Measurements from ENCODE around the gene DRC3.
A peak's percentile ranks its signal among the peaks of the same experiment; 100 is the strongest.

Gene DRC3

DNA sequence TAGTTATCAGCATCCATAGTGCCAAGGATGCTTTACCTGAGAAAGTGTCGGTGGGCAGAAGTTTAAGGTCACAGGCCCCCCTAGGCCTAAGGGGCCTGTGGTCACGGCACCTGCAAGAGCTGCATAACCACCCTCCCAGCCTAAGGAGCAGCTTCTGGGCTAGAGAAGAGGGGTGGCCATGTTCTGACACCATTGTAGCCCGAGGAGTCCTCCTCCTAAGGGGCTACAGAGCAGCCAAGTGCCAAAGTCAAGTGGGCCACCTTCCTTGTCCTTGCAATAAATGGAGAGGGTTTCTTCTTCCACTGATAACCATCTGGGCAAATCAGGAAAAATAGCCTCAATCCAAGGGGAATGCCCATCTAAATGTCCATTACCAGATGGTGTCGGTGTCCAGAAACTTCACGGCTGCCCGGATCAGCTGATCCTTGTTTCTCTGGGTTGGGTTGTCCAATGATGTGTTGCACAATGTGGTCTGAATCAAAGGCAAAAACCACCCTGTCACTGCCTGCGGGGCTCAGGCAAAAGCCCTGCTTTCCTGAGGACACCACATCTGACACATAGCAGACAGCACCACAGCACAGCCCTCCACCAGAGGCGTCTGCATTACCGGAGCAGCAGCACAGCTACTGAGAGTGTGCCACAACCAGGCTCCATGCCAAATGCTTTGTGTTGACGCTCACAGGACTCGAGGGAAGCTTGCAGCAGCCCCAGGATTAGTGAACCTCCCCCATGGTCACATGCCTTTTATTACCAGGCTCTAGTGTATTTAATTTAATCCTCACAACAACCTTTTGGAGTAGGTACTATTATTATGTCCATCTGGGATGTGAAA is 53.5 kb downstream of the DRC3 start:
- DNase-seq (ENCODE audit: low spot score) = no peak
- TF ChIP-seq, protein P1, sequence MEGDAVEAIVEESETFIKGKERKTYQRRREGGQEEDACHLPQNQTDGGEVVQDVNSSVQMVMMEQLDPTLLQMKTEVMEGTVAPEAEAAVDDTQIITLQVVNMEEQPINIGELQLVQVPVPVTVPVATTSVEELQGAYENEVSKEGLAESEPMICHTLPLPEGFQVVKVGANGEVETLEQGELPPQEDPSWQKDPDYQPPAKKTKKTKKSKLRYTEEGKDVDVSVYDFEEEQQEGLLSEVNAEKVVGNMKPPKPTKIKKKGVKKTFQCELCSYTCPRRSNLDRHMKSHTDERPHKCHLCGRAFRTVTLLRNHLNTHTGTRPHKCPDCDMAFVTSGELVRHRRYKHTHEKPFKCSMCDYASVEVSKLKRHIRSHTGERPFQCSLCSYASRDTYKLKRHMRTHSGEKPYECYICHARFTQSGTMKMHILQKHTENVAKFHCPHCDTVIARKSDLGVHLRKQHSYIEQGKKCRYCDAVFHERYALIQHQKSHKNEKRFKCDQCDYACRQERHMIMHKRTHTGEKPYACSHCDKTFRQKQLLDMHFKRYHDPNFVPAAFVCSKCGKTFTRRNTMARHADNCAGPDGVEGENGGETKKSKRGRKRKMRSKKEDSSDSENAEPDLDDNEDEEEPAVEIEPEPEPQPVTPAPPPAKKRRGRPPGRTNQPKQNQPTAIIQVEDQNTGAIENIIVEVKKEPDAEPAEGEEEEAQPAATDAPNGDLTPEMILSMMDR (IDR thresholded peaks at IDR 0.05) = no peak
- no peak overlapping the region for H3K4me3 ChIP-seq
- H3K27ac ChIP-seq = no peak overlapping the region

GRCh38 chr17:18027280-18027679 is 54.6 kb downstream of the DRC3 start:
- no peak overlapping the region for H3K4me3 ChIP-seq
- no peak for DNase-seq (ENCODE audit: low spot score)
- TF ChIP-seq, protein P1 (IDR thresholded peaks at IDR 0.05) = no peak
- H3K27ac ChIP-seq = no peak overlapping the region

- no peak for DNase-seq (ENCODE audit: low spot score)
- Histone ChIP-seq H3K27ac (no peak overlapping the region), H3K4me3 (no peak overlapping the region)
- TF ChIP-seq, protein P1 (IDR thresholded peaks at IDR 0.05) = no peak
Measured at GRCh38 chr17:18028114-18028951, 55.7 kb downstream of the DRC3 start.

DNA sequence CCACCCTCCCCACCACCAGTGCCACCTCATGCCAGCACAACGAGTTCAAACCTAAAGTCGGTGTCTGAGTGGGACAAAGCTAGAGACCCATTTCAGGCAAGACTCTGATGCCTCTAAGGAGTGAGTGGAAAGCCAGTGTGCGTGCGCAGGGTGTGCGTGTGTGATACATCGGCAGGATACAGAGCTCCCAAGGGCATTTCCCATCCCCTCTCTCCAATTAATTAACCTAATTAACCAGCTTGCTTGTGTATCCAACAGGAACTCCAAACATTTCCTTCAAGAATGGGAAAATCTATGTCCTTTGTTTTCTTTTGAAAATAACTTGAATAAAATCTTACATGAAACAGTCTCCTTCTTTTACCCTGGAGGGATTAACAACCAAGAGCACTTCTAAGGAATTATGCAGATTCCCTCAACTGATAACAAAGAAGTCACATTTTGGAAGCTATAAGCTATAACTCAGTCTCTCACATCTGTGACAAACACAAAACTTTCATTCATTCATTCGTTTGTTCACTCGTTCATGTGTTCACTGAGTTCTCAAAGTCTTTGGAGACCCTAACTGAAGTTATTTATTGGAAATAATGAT is 56.4 kb downstream of the DRC3 start:
- TF ChIP-seq, protein P1 (IDR thresholded peaks at IDR 0.05) = no peak
- Histone ChIP-seq H3K27ac (no peak overlapping the region), H3K4me3 (no peak overlapping the region)
- DNase-seq (ENCODE audit: low spot score) = no peak

- no peak for DNase-seq (ENCODE audit: low spot score)
- H3K27ac ChIP-seq = no peak overlapping the region
- TF ChIP-seq, protein P1 (IDR thresholded peaks at IDR 0.05) = no peak
- no peak overlapping the region for H3K4me3 ChIP-seq
Measured at GRCh38 chr17:18031955-18032354, 59.3 kb downstream of the DRC3 start.

GRCh38 chr17:18033442-18034099 is 60.9 kb downstream of the DRC3 start:
- no peak for DNase-seq (ENCODE audit: low spot score)
- Histone ChIP-seq H3K4me3 (no peak overlapping the region), H3K27ac (no peak overlapping the region)
- TF ChIP-seq, protein P1 (IDR thresholded peaks at IDR 0.05) = peak; percentile 30

Data from coronary artery (tissue), 2 donors.